Prostate gland (tissue), 2 donors: Measurements from ENCODE around the gene MYBPHL. TPM values are rescaled to one million over a fixed set of nuclear protein-coding genes. Genes with fewer than 3 reads are reported as not detected.

Source experiments
- DNase-seq: peaks from one replicate; pipeline ENCODE4 v3.0.0-alpha.2; 2019; ENCODE audit warnings: low spot score
- H3K27ac ChIP-seq, 2 donors: fragments of 200-600 bp; sonication (generic); 2 replicates each; pipeline ENCODE4 v1.5.1; 2017 to 2019
- H3K27me3 ChIP-seq: fragments of 200-600 bp; sonication (generic); replicated peaks from 2 replicates; pipeline ENCODE4 v1.5.1; 2019; ENCODE audit not compliant: insufficient read depth
- H3K36me3 ChIP-seq, 2 donors: fragments of 200-600 bp; sonication (generic); 1 replicate in 1 of 2; 2 replicates in 1 of 2; pipeline versions ENCODE4 v1.5.1 to v1.8.1; 2017 to 2019
- H3K4me1 ChIP-seq: fragments of 200-600 bp; sonication (generic); replicated peaks from 2 replicates; pipeline ENCODE4 v1.5.1; 2019
- H3K4me3 ChIP-seq, 2 donors: fragments of 200-600 bp; sonication (generic); 2 replicates each; pipeline ENCODE4 v1.5.1; 2017 to 2019
- H3K9me3 ChIP-seq: fragments of 200-600 bp; sonication (generic); 2 replicates; pipeline ENCODE4 v1.5.1; 2017
- POLR2A ChIP-seq: fragments of 450-650 bp; IDR thresholded peaks from one replicate; pipeline ENCODE4 v1.6.1; 2016; ENCODE audit warnings: antibody characterized with exemption, mild to moderate bottlenecking
- POLR2AphosphoS5 ChIP-seq: sonication (generic); formaldehyde crosslinking; IDR thresholded peaks from one replicate; pipeline ENCODE4 v1.6.1; 2017; ENCODE audit warnings: antibody characterized with exemption
- WGBS: methylation state at CpG from one replicate; pipeline ENCODE4 v1.1.5; 2018; 5-methylcytosine and 5-hydroxymethylcytosine counted together
- intact Hi-C: fragments of 100-400 bp; cut with DNase I; formaldehyde crosslinking; loops from one replicate; pipeline ENCODE4 v1.14.2; 2022
- total RNA-seq, 2 donors: library from RNA; depleted of rRNA; stranded (reverse); fragments of >200 nt; gene quantifications; one replicate each; pipeline ENCODE4 v1.1.0, GENCODE V29; 2016
- TF ChIP-seq, protein P1 (sequence below), 4 experiments: fragments of 200-600 bp in 2 of 4; fragments of 450-650 bp in 2 of 4; sonication (generic) in 2 of 4; IDR thresholded peaks; 1 replicate in 3 of 4; 2 replicates in 1 of 4; pipeline ENCODE4 v1.5.1; 2016 to 2019; ENCODE audit warnings: antibody characterized with exemption in 4 of 4, mild to moderate bottlenecking in 2 of 4, moderate library complexity in 2 of 4

Gene MYBPHL
- total RNA-seq, 2 donors from 2014 or later = not detected

- intact Hi-C loops = no loop called here
- 75% methylated on average over 8 of the region's 8 CpGs for WGBS
- no peak for DNase-seq
- no peak overlapping the region for H3K4me3 ChIP-seq
- TF ChIP-seq POLR2AphosphoS5 = no peak
- TF ChIP-seq, protein P1, sequence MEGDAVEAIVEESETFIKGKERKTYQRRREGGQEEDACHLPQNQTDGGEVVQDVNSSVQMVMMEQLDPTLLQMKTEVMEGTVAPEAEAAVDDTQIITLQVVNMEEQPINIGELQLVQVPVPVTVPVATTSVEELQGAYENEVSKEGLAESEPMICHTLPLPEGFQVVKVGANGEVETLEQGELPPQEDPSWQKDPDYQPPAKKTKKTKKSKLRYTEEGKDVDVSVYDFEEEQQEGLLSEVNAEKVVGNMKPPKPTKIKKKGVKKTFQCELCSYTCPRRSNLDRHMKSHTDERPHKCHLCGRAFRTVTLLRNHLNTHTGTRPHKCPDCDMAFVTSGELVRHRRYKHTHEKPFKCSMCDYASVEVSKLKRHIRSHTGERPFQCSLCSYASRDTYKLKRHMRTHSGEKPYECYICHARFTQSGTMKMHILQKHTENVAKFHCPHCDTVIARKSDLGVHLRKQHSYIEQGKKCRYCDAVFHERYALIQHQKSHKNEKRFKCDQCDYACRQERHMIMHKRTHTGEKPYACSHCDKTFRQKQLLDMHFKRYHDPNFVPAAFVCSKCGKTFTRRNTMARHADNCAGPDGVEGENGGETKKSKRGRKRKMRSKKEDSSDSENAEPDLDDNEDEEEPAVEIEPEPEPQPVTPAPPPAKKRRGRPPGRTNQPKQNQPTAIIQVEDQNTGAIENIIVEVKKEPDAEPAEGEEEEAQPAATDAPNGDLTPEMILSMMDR (IDR thresholded peaks at IDR 0.05) = no peak
- no peak for TF ChIP-seq POLR2A
- H3K27ac ChIP-seq = no peak overlapping the region
- H3K36me3 ChIP-seq = no peaks in the 10 kb centered on the region
- no peaks in the 10 kb centered on the region for H3K4me1 ChIP-seq
- no peaks in the 10 kb centered on the region for H3K27me3 ChIP-seq
- no peaks in the 10 kb centered on the region for H3K9me3 ChIP-seq
These were observed 62.8 kb downstream of the MYBPHL start for GRCh38 chr1:109243860-109244552.

DNA sequence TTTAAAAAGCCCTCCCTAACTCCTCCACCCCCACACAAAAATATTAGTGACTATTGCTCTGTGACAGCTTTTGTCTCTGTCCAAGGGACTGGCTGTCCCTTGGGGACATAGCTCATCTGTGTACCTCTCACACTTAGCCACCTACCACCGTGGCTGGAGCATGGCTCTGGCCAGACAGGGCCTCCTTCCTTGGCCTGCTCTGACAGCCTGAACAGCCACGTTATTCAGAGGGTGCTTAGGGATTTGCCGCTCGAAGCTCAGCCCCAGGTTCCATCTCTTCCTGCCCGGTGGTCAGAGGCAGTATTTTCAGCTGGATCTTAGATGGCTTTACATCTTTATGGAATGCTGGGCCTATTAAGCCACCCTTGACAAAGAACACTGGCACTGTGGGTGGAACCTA, 63.6 kb downstream of the MYBPHL start:
- WGBS = 69% methylated on average over 5 of the region's 5 CpGs
- Histone ChIP-seq H3K27ac (no peak overlapping the region), H3K4me3 (no peak overlapping the region), H3K36me3 (no peaks in the 10 kb centered on the region), H3K9me3 (no peaks in the 10 kb centered on the region), H3K4me1 (no peaks in the 10 kb centered on the region), H3K27me3 (no peaks in the 10 kb centered on the region)
- no peak for DNase-seq
- intact Hi-C loops = no loop called here
- TF ChIP-seq POLR2AphosphoS5 = no peak
- no peak for TF ChIP-seq POLR2A
- TF ChIP-seq, protein P1 (IDR thresholded peaks at IDR 0.05) = no peak

DNA sequence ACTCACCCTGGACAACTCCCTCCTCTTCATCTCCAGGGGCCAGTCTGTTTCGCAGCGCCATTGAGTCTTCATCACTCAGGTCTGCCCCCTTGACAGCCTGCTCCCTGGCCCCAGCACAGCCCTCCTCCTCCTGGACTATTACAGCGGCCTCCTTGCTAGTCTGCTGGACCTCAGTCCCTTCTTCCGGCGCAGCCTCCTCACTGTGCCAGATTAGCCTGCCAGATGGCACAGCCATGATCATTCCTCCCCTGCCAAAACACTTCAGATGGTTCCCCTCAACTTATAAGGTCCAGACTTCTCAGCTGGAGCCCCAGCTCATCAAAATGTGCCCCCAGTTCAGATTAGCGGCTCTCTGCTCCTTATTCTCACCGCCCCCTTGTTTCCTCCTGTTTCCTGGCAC, 64.4 kb downstream of the MYBPHL start:
- TF ChIP-seq, protein P1 (IDR thresholded peaks at IDR 0.05) = no peak
- no peak for TF ChIP-seq POLR2A
- no peak for TF ChIP-seq POLR2AphosphoS5
- no peak for DNase-seq
- 31% methylated on average over 7 of the region's 7 CpGs for WGBS
- intact Hi-C loops = no loop called here
- no peaks in the 10 kb centered on the region for H3K4me1 ChIP-seq
- no peaks in the 10 kb centered on the region for H3K9me3 ChIP-seq
- no peaks in the 10 kb centered on the region for H3K27me3 ChIP-seq
- no peak overlapping the region for H3K4me3 ChIP-seq
- no peaks in the 10 kb centered on the region for H3K36me3 ChIP-seq
- H3K27ac ChIP-seq = no peak overlapping the region

Other genes with a start within 250 kb of the MYBPHL start
- 10 to 100 TPM; 26.8 to 27.0 TPM for gene TAF13, start 231.0 kb downstream of the MYBPHL start, total RNA-seq
- gene TMEM167B, start 216.2 kb downstream of the MYBPHL start, total RNA-seq = 10 to 100 TPM; 37.0 to 40.7 TPM
- gene ELAPOR1, start 192.9 kb downstream of the MYBPHL start, total RNA-seq = 100 to 1,000 TPM; 102 to 621 TPM
- gene SARS1, start 93.1 kb downstream of the MYBPHL start, total RNA-seq = 100 to 1,000 TPM; 123 to 132 TPM
- gene CELSR2, start 57.5 kb downstream of the MYBPHL start, total RNA-seq = 100 to 1,000 TPM in 1 of 2 donors, 10 to 100 TPM in 1; 18.8 to 118 TPM
- 10 to 100 TPM in 1 of 2 donors, 1 to 10 TPM in 1; 9.1 to 40.0 TPM for gene PSRC1, start 23.9 kb downstream of the MYBPHL start, total RNA-seq
- 100 to 1,000 TPM in 1 of 2 donors, 10 to 100 TPM in 1; 34.0 to 164 TPM for gene SORT1, start 90.9 kb upstream of the MYBPHL start, total RNA-seq
- 10 to 100 TPM; 24.6 to 31.8 TPM for gene PSMA5, start 119.4 kb upstream of the MYBPHL start, total RNA-seq
- gene SYPL2, start 159.5 kb upstream of the MYBPHL start, total RNA-seq = 10 to 100 TPM in 1 of 2 donors, 1 to 10 TPM in 1; 1.3 to 48.1 TPM
- 10 to 100 TPM in 1 of 2 donors, 1 to 10 TPM in 1; 3.0 to 29.4 TPM for gene ATXN7L2, start 176.9 kb upstream of the MYBPHL start, total RNA-seq
- 10 to 100 TPM; 12.0 to 12.3 TPM for gene CYB561D1, start 187.1 kb upstream of the MYBPHL start, total RNA-seq
- 10 to 100 TPM in 1 of 2 donors, 1 to 10 TPM in 1; 9.5 to 13.2 TPM for gene AMIGO1, start 202.7 kb upstream of the MYBPHL start, total RNA-seq
- 1 to 10 TPM in 1 of 2 donors, not detected in 1; 1.2 TPM for gene GPR61, start 232.9 kb upstream of the MYBPHL start, total RNA-seq
- gene GNAI3, start 241.6 kb upstream of the MYBPHL start, total RNA-seq = 1 to 10 TPM; 5.1 to 5.4 TPM